ENCODE results near the gene INAFM2. TPM values are rescaled to one million over a fixed set of nuclear protein-coding genes. Genes with fewer than 3 reads are reported as not detected.

Gene INAFM2
- polyA plus RNA-seq, 4 donors: 14.7 to 20.0 (median 17.9) TPM

DNA sequence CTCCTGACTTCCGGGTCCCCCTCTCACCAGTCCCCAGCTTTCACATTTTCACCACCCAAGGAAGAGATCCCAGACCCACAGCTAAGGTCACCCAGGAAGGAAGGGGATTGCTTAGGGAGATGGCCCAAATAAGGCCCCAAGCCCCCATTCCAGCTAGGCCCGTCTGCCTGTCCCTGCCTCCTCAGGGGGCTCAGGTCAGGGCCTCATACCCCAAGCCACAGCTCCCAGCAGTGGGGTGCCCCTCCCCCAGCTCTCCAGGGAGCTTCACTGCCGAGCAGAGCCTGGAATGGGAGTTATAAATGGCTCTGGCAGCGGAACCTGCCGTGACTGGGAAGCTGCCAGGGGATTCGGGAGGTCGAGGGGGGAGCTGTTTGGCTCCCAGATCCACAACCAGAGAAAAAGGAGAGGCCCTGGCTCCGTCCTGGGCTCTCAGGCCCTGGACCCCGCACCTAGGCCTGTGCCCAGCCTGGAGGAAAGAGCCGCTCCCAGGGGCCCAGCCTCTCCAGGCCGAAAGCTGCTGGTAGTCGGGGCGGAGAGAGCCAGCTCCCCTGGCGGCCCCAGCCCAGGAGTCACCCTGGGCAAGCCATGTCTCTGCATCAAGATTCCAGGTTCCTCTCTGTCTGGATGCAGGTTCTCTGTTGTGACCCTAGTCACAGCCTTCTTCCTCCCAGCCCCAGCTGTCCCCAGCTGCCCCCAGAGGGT lies 16.7 kb downstream of the INAFM2 start:
- DNase-seq (ENCODE audit: low read depth in 4 of 4, low spot score in 2 of 4): no peak

DNA sequence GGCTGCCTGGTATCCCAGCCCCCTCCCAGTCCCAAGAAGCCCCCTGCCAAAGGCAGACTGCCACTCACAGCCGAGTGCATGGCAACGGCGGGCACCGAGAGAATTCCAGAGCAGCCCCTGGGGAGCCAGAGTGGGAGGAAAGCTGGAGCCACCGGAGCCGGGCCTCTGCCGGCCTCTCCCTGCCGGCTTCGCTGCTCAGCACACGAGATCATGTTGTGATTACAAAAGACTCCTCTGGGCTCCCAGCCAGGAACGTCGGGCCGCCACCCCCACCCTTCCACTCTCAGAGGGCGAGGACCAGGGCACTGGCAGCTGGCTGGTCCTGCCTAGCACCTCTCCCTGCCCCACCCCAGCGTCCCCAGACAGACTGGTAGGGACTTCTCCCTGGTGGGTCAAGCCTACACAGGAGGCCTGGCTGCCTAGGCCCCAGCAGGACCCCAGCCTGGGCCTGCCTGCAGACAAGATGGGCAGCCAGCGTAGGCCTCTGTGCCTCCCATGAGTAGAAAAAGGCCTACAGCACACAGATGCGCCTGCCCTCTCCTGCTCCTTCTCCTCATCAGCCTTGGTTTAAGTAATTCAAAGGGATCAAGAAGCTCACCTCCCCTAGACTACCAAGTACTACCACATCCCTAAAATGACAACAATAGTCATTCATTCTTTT lies 17.4 kb downstream of the INAFM2 start, which contains the start of gene CCDC9B:
CCDC9B (minus strand) TSS at position 200 of the 661 bp plus-strand sequence; CDS start at position 80, 120 bp downstream.
- no peak for DNase-seq (ENCODE audit: low read depth in 4 of 4, low spot score in 2 of 4)

GRCh38 chr15:40342416-40343320 lies 19.2 kb downstream of the INAFM2 start:
- DNase-seq (ENCODE audit: low read depth in 4 of 4, low spot score in 2 of 4): no peak

DNA sequence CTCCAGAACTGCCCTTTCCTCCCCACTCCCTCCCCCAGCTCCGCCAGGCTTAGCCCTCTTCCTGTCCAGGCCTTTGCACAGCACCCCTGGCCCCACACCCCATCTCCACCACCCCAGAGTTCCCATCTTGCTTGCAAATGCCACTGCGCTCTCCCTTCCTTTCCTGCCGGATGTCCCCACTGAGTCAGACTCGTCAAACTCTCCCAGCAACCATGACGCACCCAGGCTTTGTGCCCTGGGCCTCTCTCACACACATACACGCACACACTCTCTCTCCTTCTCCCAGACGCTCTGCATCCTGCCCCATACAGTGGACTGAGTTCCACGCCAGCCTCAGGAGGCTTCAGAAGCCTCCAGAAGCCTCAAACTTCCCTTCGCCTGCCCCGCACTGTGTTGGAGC lies 20.0 kb downstream of the INAFM2 start:
- DNase-seq (ENCODE audit: low read depth in 4 of 4, low spot score in 2 of 4): no peak

DNA sequence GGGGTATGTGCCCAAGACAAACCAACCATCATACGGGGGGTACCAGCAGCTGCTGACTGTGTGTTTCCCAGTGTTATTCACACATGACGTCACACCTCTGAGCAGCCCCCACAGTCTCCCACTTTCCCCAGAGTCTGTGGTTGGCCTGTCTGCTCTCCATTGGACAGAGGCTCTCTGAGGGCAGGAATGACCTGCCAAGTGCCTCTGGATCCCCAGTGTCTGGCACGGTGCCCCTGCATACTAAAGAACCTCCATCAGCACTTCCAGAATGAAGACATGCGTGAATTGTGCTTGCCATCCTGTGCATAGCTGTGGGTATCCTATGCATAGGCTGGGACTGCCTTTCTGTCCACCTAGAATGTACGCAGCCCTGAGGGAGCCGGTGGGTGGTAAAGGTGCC lies 20.7 kb downstream of the INAFM2 start:
- DNase-seq (ENCODE audit: low read depth in 4 of 4, low spot score in 2 of 4): no peak

GRCh38 chr15:40344631-40345120 lies 21.2 kb downstream of the INAFM2 start:
- DNase-seq (ENCODE audit: low read depth in 4 of 4, low spot score in 2 of 4): no peak

DNA sequence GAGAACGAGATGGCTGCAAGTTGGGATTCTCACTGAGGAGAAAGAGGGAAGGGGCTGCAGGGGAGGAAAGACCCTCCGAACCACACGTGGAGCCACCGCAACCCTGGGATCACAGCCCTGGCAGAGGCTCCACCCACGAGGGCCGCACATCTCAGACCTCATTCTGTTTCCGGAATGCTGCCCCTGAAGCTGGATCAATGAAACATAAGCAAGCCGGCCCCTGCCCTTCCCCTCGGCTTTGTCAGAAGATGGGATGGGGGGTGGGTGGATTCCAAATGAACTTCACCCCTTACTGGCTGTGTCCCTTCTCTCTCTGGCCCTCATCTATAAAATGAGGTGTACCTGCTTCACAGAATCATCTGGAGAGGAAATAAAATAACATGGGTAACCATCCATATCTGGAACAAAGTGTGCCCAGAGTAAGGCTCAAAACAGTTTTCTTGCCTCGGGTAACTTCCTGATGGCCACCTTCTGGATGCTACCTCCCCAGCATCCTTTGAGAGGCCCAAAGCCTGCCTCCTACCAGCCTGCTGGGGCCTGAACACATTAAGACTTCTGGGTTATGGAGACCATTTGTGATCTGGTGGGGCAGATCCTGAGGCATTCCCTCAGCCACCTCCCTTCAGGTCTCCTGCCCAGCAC lies 21.9 kb downstream of the INAFM2 start:
- DNase-seq (ENCODE audit: low read depth in 4 of 4, low spot score in 2 of 4): no peak

DNA sequence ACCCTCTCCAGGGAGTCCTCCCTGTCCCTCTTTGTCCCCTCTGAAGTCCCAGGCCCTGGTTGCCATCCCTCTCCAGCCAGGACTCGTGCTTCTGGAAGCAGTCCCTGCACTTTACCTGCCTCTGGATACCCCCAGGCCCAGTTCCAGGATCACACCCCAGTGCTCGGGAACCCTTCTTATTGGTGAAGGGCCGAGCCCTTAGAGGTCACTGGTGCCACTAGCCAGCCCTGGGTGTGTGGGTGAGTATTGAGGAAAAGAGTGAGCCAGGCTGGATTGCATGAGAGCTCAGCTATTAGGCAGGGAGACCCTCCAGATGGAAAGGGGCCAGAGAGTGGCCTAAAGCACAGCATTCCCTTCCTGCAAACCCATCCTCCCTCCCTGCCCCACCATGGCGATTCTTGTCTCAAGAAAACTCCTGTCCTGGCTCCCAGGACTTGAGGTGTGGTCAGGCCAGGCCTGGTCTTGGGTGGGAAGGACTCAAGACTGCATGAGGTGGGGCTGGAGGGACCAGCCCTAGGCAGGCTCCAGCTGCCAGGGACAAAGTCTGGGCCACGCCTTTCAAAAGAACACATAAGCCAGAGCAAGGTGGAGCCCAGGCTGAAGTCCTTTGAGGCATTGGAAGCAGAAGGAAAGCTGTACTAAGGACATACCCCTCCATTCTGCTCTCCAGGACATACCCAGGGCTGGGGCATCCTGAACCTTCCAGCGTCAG lies 22.5 kb downstream of the INAFM2 start:
- DNase-seq (ENCODE audit: low read depth in 4 of 4, low spot score in 2 of 4): no peak

DNA sequence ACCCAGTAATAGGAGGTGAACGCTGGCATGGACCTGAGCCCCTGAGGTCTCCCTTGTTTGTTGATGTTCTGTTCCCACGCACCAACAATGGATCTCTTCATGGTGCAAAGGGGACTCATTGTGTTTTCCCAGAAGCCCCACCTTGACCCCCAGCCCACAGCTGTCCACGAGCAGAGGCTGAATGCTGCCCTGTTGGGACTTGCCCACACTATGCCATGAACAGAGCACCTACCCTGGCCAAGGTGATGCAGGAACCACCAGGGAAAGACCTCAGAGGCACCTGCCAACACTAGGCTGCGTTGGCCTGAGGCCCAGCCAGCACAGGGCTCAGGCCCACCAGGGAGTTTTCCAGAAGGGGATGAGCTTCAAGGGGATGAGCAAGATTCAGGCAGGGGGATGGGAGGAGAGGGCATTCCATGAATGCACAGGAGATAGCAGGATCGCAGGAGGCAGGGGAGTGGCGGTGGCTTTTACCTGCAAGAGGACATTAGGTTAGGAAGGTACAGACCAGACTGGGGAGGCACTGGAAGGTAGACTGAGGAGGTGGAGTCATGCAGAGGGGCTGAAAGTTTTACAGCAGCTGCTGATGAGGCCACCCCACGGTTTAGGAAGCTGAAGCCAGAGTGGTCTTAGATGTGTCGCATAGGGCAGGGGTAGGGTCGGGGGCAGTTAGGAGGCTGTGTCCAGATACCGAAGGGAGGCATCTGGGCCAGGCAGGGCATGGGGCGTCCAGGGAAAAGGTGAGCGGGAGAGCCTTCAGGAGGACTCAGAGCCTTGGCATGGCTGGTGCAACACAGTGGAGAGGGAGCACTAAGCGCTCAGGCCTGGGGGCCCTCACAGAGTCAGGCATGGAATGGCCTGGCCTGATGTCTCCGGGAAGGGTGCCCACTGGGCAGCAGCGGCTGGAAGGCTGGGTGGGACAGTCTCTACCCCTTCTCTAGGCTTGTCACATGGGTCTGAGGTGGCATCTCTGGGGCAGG lies 23.4 kb downstream of the INAFM2 start:
- no peak for DNase-seq (ENCODE audit: low read depth in 4 of 4, low spot score in 2 of 4)

DNA sequence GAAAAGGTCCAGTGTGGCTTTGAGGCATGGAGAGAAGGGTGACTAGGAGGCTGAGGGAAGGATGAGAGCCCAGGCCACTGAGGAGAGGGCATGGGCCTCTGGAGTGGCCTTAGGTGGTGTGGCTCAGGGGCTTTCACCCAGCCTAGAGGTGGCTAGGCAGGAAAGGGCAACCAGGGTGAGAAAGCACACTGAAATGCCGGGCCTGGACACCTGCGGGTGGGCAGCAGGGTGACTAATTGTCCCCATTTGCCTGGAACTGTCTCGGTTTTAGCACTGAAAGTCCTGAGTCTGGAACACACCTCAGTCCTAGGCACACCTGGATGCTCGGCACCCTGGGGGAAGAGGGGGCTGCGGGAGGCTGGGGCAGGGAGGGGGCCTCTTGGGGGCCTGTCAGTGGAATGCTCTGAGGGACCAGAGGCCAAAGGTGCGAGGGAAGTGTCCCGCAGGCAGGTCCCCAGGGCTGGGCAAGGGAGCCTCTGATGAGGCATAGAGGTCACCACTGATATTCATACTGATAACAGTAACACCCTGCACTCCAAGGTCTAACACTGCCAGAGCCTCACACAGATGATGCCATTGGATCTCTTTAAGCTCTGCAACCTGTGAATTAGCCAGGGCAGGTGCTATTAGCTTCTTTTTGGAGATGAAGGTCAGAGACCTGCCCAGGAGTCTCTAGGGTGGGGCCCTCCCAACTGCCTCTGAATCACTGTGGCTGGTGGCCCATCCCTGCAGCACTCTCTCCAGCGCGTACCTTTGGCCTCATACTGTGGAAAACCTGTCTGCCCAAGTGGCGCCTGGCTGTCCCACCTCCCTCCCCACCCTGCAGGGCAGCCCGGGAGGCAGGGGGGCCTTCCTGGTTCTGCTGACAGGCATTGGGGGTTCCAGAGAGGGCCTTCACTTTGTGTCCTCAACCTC lies 24.3 kb downstream of the INAFM2 start:
- no peak for DNase-seq (ENCODE audit: low read depth in 4 of 4, low spot score in 2 of 4)

- no peak for DNase-seq (ENCODE audit: low read depth in 4 of 4, low spot score in 2 of 4)
Measured at GRCh38 chr15:40348474-40348870, 25.0 kb downstream of the INAFM2 start.

- DNase-seq (ENCODE audit: low read depth in 4 of 4, low spot score in 2 of 4): no peak
Measured at GRCh38 chr15:40349163-40349562, 25.7 kb downstream of the INAFM2 start.

GRCh38 chr15:40352281-40352901 lies 28.9 kb downstream of the INAFM2 start:
- no peak for DNase-seq (ENCODE audit: low read depth in 4 of 4, low spot score in 2 of 4)

GRCh38 chr15:40353697-40354096 lies 30.2 kb downstream of the INAFM2 start:
- DNase-seq (ENCODE audit: low read depth in 4 of 4, low spot score in 2 of 4): no peak

DNA sequence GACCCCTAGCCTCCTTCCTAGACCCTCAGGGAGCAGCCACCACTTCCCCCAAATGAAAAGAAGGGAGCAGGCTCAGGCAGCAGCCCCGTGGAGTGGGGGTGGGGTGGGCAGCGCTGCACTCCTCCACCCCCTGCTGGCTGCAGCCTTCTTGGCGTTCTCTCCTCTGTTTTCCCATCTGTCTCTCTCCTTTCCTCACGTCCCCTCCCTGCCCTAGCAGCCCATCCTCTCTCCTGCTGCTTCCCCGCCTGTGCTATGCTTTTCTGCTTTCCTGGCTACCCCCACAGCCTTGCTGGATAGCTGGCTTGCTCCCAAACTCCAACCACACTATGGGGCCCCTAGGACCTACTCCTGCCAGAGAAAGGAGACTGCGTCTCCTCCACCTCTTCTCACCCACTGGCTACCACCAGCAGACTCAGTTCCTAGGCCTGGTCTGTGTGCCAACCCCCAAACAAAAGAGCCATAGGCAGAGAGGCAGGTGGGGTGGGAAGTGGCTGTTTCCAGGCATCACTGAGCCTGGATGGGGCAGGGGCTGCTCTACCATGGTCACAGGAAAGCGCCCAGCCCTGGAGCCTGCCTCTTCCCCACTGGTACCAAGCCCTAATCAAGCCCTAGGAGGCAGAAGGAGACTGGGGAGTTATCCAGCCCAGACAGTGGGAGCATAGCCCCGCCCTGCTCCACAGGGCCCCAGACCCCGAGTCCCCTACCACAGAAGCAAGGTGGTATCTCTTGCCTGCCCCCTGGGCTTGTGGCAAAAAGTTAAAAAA lies 31.1 kb downstream of the INAFM2 start:
- no peak for DNase-seq (ENCODE audit: low read depth in 4 of 4, low spot score in 2 of 4)

DNA sequence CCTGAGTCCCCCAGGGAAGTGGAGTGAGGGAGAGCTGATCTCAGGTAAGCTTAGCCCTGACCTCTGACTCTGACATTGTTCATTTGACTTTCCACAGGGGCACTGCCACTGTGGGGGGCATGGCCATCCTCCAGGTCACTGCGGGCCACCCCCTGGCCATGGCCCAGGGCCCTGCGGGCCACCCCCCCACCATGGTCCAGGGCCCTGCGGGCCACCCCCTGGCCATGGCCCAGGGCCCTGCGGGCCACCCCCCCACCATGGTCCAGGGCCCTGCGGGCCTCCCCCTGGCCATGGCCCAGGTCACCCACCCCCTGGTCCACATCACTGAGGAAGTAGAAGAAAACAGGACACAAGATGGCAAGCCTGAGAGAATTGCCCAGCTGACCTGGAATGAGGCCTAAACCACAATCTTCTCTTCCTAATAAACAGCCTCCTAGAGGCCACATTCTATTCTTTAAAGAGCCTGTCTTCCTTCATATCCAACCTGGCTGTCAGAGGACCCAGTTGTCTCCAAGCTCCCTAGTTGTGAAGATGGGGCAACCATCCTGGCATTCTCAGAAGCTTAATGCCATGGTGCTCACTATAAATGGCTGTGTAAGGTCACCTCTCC lies 32.6 kb downstream of the INAFM2 start:
- DNase-seq (ENCODE audit: low read depth in 4 of 4, low spot score in 2 of 4): no peak

Measured in left renal cortex interstitium (tissue), 4 donors.